SU-DHL-6 (cell line): Measurements from ENCODE around the gene ACAD10.

Experiments
- CTCF ChIP-seq: fragments of 200-600 bp; sonication (generic); IDR thresholded peaks from one replicate; pipeline ENCODE4 v1.5.1; 2017; ENCODE audit warnings: antibody characterized with exemption, mild to moderate bottlenecking, low read length, moderate library complexity; ENCODE audit not compliant: insufficient read depth, poor library complexity, severe bottlenecking
- EZH2phosphoT487 ChIP-seq: fragments of 200-600 bp; sonication (generic), shearing (Covaris generic); conservative IDR thresholded peaks from 2 replicates; pipeline ENCODE4 v1.6.1; 2018; ENCODE audit warnings: mild to moderate bottlenecking, antibody characterized with exemption, low read length, moderate library complexity, mixed read lengths

- TF ChIP-seq CTCF (no peak), EZH2phosphoT487 (no peak)
These were observed 102.4 kb downstream of the ACAD10 start for GRCh38 chr12:111788178-111788654.
